GM21526 (cell line): Measurements from ENCODE around the gene CFAP251.

ENCODE experiments used
- ATAC-seq: cut with Tn5 transposase; IDR thresholded peaks from one replicate; pipeline ENCODE4 v1.9.1; 2021; ENCODE audit warnings: moderate library complexity; ENCODE audit not compliant: unreplicated experiment, low FRiP score

CFAP251 gene

GRCh38 chr12:121996050-121996944, 77.9 kb downstream of the CFAP251 start:
- no peak for ATAC-seq

GRCh38 chr12:121996945-121997612, 78.7 kb downstream of the CFAP251 start:
- no peak for ATAC-seq

GRCh38 chr12:122001466-122002209, 83.2 kb downstream of the CFAP251 start:
- no peak for ATAC-seq

- no peak for ATAC-seq
These were observed 85.5 kb downstream of the CFAP251 start for GRCh38 chr12:122003651-122004611.

GRCh38 chr12:122004633-122005071, 86.3 kb downstream of the CFAP251 start:
- no peak for ATAC-seq

GRCh38 chr12:122005252-122005776, 86.9 kb downstream of the CFAP251 start:
- no peak for ATAC-seq

GRCh38 chr12:122006186-122006926, 88.0 kb downstream of the CFAP251 start:
- no peak for ATAC-seq

- no peak for ATAC-seq
These were observed 91.3 kb downstream of the CFAP251 start for GRCh38 chr12:122009741-122010140.

GRCh38 chr12:122012184-122012583, 93.8 kb downstream of the CFAP251 start:
- no peak for ATAC-seq

GRCh38 chr12:122013136-122013535, 94.7 kb downstream of the CFAP251 start:
- no peak for ATAC-seq

- ATAC-seq: no peak
These were observed 95.6 kb downstream of the CFAP251 start for GRCh38 chr12:122013791-122014590.

- no peak for ATAC-seq
These were observed 96.4 kb downstream of the CFAP251 start for GRCh38 chr12:122014781-122015180.

GRCh38 chr12:122018457-122018856, 100.1 kb downstream of the CFAP251 start:
- ATAC-seq: no peak

GRCh38 chr12:122018937-122019336, 100.5 kb downstream of the CFAP251 start:
- ATAC-seq: no peak

GRCh38 chr12:122020795-122021192, 102.4 kb downstream of the CFAP251 start:
- no peak for ATAC-seq

GRCh38 chr12:122021193-122021821, 102.9 kb downstream of the CFAP251 start:
- no peak for ATAC-seq

GRCh38 chr12:122021822-122022392, 103.5 kb downstream of the CFAP251 start, which contains the start of gene BCL7A:
BCL7A (plus strand) TSS chr12:122021884; CDS start chr12:122022092, 208 bp downstream.
- no peak for ATAC-seq
